Lung (tissue), 12 donors: ENCODE measurements around the gene STK32B. TPM values are rescaled to one million over a fixed set of nuclear protein-coding genes. Genes with fewer than 3 reads are reported as not detected.

Source experiments
- ATAC-seq: fragments of 200-7000 bp; cut with Tn5 transposase; one replicate; pipeline ENCODE4 v1.9.1; 2020; ENCODE audit warnings: moderate number of reproducible peaks; ENCODE audit not compliant: insufficient read depth, low FRiP score
- DNase-seq, 3 donors: peaks; one replicate each; pipeline ENCODE4 v3.0.0-alpha.2; 2013 to 2017
- H3K27ac ChIP-seq, 2 donors: one replicate each; pipeline ENCODE4 v1.5.1; 2013; ENCODE audit warnings: mild to moderate bottlenecking in 2 of 2, moderate library complexity in 2 of 2, control low read depth in 1 of 2, inconsistent platforms in 1 of 2, low read depth in 1 of 2, low read length in 1 of 2
- H3K27me3 ChIP-seq, 3 donors: one replicate each; pipeline ENCODE4 v1.5.1; 2013; ENCODE audit warnings: low read length in 2 of 3; ENCODE audit not compliant: control insufficient read depth in 3 of 3, insufficient read depth in 3 of 3
- H3K36me3 ChIP-seq, 4 donors: one replicate each; pipeline ENCODE4 v1.5.1; 2013; ENCODE audit warnings: low read length in 4 of 4, mild to moderate bottlenecking in 1 of 4, moderate library complexity in 1 of 4; ENCODE audit not compliant: control insufficient read depth in 4 of 4, insufficient read depth in 4 of 4
- H3K4me1 ChIP-seq, 5 donors: one replicate each; pipeline ENCODE4 v1.5.1; 2013; ENCODE audit warnings: low read length in 5 of 5, mild to moderate bottlenecking in 2 of 5, moderate library complexity in 1 of 5; ENCODE audit not compliant: control insufficient read depth in 5 of 5, insufficient read depth in 5 of 5
- H3K4me3 ChIP-seq: one replicate; pipeline ENCODE4 v1.5.1; 2013; ENCODE audit warnings: mild to moderate bottlenecking, control low read depth, moderate library complexity
- H3K9ac ChIP-seq, 2 donors: one replicate each; pipeline ENCODE4 v1.5.1; 2013; ENCODE audit warnings: low read length in 2 of 2, control low read depth in 1 of 2; ENCODE audit not compliant: insufficient read depth in 1 of 2
- H3K9me3 ChIP-seq, 4 donors: one replicate each; pipeline ENCODE4 v1.5.1; 2013; ENCODE audit warnings: low read length in 3 of 4, mild to moderate bottlenecking in 1 of 4, moderate library complexity in 1 of 4; ENCODE audit not compliant: control insufficient read depth in 4 of 4, insufficient read depth in 3 of 4
- WGBS, 2 donors: extraction: QIAGEN DNeasy Blood & Tissue Kit; methylation state at CpG; one replicate each; pipeline ENCODE4 v1.1.7; 2013; 5-methylcytosine and 5-hydroxymethylcytosine counted together
- polyA plus RNA-seq, 2 donors: library from polyadenylated mRNA; stranded (reverse); fragments of 200-250 nt; gene quantifications; one replicate each; pipeline ENCODE4 v1.2.1, GENCODE V29; 2013
- total RNA-seq, 2 donors: library from RNA; depleted of rRNA in 1 of 2; stranded (reverse); fragments of >200 nt in 1 of 2; gene quantifications; one replicate each; pipeline ENCODE4 v1.2.1, GENCODE V29; 2014 to 2021
- TF ChIP-seq, protein P1 (sequence below): IDR thresholded peaks from 2 replicates; pipeline ENCODE4 v1.5.1; 2012; ENCODE audit warnings: mild to moderate bottlenecking; ENCODE audit errors: control extremely low read depth, extremely low read depth
- donor health status: control.
- donor health status: control.
- donor health status: Bipolar disorder and iron deficiency.
- donor health status: healthy.
- donor health status: DM: yes; HTN: yes; CAD: no.

STK32B gene
- total and polyA plus RNA-seq, 4 donors: 0.29 to 2.2 (median 1.4) TPM

- ATAC-seq: no peak
- no peak overlapping the region for H3K4me3 ChIP-seq
- H3K27ac ChIP-seq: no peak overlapping the region
- no peak overlapping the region for H3K9ac ChIP-seq
- no peaks in the 10 kb centered on the region for H3K27me3 ChIP-seq
- H3K9me3 ChIP-seq: peaks cover 0 to 9% (median 8%) of the 10 kb centered on the region in 4 donors
- no peaks in the 10 kb centered on the region for H3K36me3 ChIP-seq
- WGBS, 2 donors: 78 to 87% methylated on average over 1 of the region's 1 CpG
- no peak for DNase-seq
- TF ChIP-seq, protein P1, sequence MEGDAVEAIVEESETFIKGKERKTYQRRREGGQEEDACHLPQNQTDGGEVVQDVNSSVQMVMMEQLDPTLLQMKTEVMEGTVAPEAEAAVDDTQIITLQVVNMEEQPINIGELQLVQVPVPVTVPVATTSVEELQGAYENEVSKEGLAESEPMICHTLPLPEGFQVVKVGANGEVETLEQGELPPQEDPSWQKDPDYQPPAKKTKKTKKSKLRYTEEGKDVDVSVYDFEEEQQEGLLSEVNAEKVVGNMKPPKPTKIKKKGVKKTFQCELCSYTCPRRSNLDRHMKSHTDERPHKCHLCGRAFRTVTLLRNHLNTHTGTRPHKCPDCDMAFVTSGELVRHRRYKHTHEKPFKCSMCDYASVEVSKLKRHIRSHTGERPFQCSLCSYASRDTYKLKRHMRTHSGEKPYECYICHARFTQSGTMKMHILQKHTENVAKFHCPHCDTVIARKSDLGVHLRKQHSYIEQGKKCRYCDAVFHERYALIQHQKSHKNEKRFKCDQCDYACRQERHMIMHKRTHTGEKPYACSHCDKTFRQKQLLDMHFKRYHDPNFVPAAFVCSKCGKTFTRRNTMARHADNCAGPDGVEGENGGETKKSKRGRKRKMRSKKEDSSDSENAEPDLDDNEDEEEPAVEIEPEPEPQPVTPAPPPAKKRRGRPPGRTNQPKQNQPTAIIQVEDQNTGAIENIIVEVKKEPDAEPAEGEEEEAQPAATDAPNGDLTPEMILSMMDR: no peak
- no peaks in the 10 kb centered on the region for H3K4me1 ChIP-seq
Measured at GRCh38 chr4:5217421-5217820, 166.1 kb downstream of the STK32B start.

DNA sequence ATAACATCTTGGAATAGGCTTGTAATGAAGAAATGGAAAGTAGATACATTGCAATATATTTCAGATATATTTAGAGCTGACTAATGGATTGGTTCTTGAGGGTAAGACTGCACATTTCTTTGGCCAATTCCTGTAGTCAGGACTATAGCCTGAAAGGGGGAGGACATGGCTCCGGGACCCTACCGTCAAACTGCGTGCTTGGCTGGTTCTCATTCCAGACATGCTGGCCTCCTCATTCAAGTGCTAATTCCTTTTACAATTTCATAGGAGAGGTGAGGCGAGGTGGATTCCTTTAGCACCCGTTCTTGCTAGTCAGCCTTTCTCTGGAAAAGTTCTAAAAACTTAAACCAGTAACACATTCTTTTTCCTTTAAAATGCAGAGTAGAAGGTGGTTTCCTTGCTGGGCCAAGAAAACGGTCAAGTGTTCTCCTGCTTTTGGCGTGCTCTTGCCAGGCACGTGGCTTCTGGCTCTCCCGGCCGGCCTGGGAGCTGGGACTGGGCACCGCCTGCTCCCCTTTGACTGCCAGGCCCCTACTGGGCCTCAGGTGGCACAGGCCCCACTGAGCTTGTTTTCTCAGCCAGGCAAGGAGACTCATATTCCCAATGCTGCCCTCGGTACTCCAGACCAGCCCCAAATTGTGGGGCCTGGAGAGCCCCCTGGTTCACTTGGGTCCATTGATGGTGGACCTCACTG is 167.2 kb downstream of the STK32B start:
- Histone ChIP-seq H3K27ac (no peak overlapping the region), H3K4me1 (no peaks in the 10 kb centered on the region), H3K27me3 (no peaks in the 10 kb centered on the region), H3K9ac (no peak overlapping the region), H3K4me3 (no peak overlapping the region), H3K36me3 (no peaks in the 10 kb centered on the region), H3K9me3 (peaks cover 0 to 14% (median 9%) of the 10 kb centered on the region in 4 donors)
- TF ChIP-seq, protein P1: no peak
- DNase-seq (no peak), ATAC-seq (no peak)
- 78 to 88% methylated on average over 12 of the region's 12 CpGs for WGBS, 2 donors

DNA sequence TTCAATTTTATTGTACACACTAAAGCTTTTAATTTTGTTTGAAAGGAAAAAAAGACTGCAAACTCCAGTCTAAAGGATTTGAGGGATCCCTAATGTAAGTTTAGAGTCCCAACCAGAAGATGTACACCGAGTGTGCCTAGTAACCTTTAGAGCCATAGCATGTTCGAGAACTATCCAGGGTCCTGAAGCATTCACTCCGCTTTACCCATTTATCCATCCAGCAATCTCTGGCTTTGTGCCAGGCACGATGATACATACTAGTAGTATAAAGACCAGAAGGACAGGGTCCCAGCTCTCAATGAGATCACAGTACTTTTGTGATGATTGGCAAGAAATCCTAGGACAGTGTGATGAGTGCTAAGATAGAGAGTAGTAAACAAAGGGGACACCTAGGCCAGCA is 168.7 kb downstream of the STK32B start:
- Histone ChIP-seq H3K27ac (no peak overlapping the region), H3K9me3 (peaks cover 0 to 14% (median 9%) of the 10 kb centered on the region in 4 donors)
- WGBS, 2 donors: 48 to 72% methylated on average over 4 of the region's 4 CpGs

More for the DNA sequence above, 168.7 kb downstream of the STK32B start:
- no peak for ATAC-seq
- peak in 2 of 3 donors; percentile 30 to 55 for DNase-seq
- Histone ChIP-seq H3K36me3 (no peaks in the 10 kb centered on the region), H3K27me3 (no peaks in the 10 kb centered on the region), H3K9ac (no peak overlapping the region), H3K4me1 (no peaks in the 10 kb centered on the region), H3K4me3 (no peak overlapping the region)
- TF ChIP-seq, protein P1: no peak
